ENCODE measurements around the gene TBPL1.
"Not testable (repeated sequence)": the region's sequence is repeated elsewhere in the genome, so short reads cannot be mapped to it uniquely, and the experiment has no call there.

Gene TBPL1

DNA sequence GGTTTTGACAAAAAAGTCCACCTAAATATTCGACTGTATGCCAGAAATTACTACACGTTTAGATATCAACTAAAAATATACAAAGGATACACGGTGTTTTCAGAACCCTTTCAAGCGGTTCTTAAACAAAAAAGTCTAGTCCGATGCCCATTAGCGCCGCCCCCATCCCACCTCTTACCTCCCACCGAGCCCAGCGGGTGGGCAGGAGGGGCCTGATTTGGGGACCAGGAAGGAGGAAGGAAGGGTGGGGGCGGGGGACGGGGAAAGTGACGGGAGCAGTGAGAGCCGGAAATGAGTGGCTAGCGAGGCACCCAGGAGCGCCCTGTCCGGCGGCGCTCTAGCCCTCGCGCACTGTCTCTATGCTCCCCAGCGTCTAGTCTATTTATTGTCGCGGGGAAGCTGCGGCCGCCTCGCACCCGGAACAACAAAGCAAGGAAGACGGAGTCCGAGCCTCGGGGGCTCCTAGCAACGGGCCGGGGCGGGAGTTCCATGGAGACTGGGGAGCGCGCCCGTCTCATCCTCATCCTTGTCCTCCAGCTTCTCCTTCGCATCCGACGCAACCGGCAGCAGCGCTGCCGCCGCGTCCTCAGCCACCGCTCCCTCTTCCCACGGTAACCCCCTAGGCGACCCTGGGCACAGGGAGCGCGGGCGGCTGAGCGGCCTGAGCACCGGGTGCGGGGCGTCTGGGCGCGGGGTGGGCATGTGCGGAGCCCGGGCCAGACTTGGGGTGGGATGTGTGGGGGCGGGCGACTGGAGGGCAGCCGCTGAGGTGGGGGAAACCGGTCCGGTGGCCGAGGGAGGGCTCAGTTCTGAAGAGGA is at the start of gene TBPL1:
TBPL1 (plus strand) TSS at position 410 of the 819 bp plus-strand sequence. CDS start 26,902 bp downstream, outside the sequence.
- DNase-seq = peak; percentile 90

DNA sequence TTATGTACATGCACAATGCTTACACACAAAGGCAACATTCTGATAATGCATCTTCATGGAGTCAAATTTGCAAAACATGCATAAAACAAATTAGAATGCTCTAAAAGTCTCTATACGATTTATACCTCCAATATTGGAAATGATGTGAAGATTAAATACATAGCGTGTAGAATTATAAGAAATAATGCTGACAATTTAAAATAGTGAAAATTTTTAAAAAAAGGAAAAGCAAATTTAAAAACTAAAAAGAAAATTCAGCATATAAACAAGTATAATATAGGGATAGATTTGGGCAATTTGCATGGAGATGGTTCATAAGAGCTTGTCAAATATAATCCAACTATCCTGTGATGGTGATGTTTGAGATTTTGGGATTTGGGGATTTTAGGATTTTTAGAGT is 49.2 kb upstream of the TBPL1 start:
- DNase-seq = no peak

- DNase-seq = no peak
Observed at GRCh38 chr6:133906050-133906449, 47.0 kb upstream of the TBPL1 start.

GRCh38 chr6:133916650-133917151 is 36.3 kb upstream of the TBPL1 start:
- DNase-seq = peak; percentile 92

DNA sequence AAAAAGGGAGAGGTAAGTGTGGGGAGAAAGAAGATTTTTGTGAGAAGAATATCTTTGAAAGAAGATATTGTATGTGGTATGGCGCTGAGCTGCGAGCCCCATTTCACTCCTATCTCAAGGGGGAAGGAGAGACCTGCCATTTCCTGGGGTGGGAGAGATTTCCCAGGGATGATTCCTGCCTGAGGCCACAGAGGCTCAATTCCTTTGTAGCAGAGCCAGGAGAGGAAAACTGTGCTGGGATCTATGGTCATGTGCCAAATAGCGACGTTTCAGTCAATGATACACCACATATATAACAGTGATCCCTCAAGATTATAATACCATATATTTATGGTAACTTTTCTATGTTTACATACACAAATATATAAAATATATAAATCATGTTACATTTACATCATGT is 35.2 kb upstream of the TBPL1 start:
- DNase-seq = no peak

GRCh38 chr6:133918208-133918930 is 34.7 kb upstream of the TBPL1 start:
- DNase-seq = no peak

GRCh38 chr6:133919362-133919761 is 33.7 kb upstream of the TBPL1 start:
- no peak for DNase-seq

- DNase-seq = peak; percentile 81
Observed at GRCh38 chr6:133921249-133921859, 31.7 kb upstream of the TBPL1 start.

GRCh38 chr6:133923938-133924593 is 29.0 kb upstream of the TBPL1 start:
- no peak for DNase-seq

GRCh38 chr6:133931221-133931620 is 21.8 kb upstream of the TBPL1 start:
- DNase-seq = not testable (repeated sequence)

DNA sequence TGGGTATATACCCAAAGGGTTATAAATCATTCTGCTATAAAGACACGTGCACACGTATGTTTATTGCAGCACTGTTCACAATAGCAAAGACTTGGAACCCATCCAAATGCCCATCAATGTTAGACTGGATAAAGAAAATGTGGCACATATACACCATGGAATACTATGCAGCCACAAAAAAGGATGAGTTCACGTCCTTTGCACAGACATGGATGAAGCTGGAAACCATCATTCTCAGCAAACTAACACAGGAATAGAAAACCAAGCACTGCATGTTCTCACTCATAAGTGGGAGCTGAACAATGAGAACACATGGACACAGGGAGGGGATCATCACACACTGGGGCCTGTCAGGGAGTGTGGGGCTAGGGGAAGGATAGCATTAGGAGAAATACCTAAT is 16.7 kb upstream of the TBPL1 start:
- DNase-seq = not testable (repeated sequence)

DNA sequence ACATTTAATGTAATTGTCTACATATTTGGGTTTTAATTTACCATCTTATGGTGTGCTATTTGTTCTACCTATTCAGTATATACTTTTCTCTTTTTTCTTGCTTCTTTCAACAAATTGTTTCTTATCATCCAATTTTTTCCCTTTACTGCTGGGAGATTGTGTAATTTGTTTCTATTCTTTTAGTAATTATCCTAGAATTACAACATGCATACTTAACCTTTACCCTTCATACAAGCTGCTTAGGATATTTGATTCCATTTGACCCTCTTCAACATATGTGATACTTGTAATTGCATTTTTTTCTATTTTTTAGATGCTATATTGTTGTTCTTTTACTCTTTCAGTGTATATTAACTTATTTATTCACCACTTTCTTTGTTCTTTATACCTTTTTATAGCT is 15.1 kb upstream of the TBPL1 start:
- DNase-seq = no peak

- DNase-seq = no peak
Observed at GRCh38 chr6:133938533-133938932, 14.5 kb upstream of the TBPL1 start.

- no peak for DNase-seq
Observed at GRCh38 chr6:133939778-133940667, 13.0 kb upstream of the TBPL1 start.

- no peak for DNase-seq
Observed at GRCh38 chr6:133945158-133945557, 7.9 kb upstream of the TBPL1 start.

DNA sequence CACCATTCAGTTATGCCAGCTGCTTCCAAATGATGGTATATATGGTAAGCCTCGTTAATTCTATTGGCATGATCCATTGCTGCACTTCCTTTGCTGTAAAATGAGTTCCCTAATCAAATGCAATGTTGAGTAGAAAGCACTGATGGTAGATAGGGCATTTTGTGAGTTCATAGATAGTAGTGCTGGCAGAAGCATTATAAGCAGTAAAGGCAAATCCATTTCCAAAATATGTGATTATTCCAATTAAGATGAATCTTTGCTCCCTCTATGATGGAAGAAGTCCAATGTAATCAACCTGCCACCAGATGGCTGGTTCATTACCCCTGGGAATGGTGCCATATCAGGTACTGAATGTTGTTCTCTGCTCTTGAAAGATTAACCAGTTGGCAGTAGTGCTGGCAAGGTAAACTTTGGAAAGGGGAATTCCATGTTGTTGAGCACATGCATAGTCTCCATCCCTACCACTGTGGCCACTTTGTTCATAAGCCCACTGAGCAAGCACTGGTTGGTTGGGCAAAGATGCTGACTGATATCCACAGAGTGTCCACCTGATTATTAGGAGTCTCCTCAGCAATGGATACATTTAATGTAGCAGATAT is 5.6 kb upstream of the TBPL1 start:
- DNase-seq = no peak

- DNase-seq = no peak
Observed at GRCh38 chr6:133948472-133948871, 4.6 kb upstream of the TBPL1 start.

DNA sequence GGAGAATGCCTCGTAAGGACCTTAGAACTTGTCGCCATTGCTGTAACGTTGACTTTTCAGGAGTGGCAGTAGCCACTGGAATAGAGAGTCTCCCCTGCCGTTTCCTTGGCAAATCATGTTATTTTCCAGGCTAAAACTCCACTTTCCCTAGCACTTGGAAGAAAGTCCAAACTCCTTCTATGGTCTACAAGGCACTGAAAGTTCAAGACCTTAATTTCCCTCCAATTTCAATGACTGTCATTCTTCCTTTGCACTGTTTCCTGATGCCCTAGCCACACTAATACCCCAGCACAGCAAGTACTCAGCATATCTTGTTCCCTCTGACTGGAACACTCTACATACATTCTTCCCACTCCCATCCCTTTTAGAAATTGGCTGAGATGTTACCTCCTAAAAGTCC is 1.8 kb upstream of the TBPL1 start:
- no peak for DNase-seq

- peak; percentile 68 for DNase-seq
Observed at GRCh38 chr6:133951881-133952814, 876 bp upstream of the TBPL1 start.

Data from activated CD8-positive, alpha-beta memory T cell treated with anti-CD3 and anti-CD28 coated beads, Interleukin-2, amount 50 U/mL, for 48 hours (primary cell).